GM10248 (cell line): ENCODE data around the gene TTC23.

Source experiments
- CTCF ChIA-PET: fragments of 300-600 bp; sonication (Branson Sonifier 250); formaldehyde crosslinking; extraction: SDS; loops from one replicate; lab custom pipeline; 2021; ENCODE audit warnings: antibody characterized with exemption; lab: Yijun Ruan, JAX
- POLR2A ChIA-PET: fragments of 350-650 bp; sonication (Branson Sonifier 250); formaldehyde crosslinking; extraction: SDS; loops from one replicate; lab custom pipeline; 2020; ENCODE audit warnings: antibody characterized with exemption; lab: Yijun Ruan, JAX
- DNase-seq: peaks from one replicate; pipeline ENCODE4 v3.0.0; 2012; ENCODE audit errors: extremely low spot score
- TF ChIP-seq, protein P1 (sequence below): IDR thresholded peaks from 2 replicates; pipeline ENCODE4 v1.5.1; 2012; ENCODE audit warnings: mild to moderate bottlenecking, low read depth; ENCODE audit errors: extremely low read depth, missing control alignments, control extremely low read depth

The TTC23 gene

DNA sequence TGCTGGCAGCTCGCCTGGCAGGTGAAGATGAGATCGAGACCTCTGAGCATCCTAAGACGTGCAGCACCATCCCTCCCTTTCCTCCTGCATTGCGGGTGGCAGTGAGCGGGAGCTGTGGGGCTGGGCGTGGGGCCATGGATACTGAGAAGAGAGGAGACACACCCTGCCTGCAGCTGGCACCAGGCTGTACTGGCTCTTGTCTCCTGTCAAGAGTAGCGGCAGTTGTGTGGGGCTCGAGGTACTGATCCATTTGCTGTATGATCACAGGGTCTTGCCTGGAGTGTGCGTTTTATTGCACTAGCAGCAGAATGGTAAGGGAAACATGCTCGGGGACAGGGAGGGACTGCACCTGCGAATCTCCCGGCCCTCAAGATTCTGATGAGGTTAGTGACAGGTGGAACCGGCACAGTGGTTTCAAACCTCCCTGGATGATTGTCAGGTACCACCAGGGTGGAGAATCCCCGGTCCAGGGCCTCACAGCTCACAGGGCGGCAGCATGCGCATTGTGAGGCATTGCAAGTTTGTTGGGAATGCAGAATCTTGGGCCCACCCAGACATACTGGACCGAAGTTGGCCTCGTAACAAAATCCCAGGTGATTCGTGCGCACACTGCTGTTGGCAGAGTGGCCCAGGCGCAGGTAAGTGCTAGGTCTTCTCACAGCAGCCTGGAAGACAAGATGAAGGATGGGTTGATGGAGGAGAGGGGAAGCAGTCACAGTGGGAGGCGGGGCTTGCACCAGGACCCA is 130.4 kb downstream of the TTC23 start:
- DNase-seq, result no peak
- ChIA-PET CTCF (interaction anchor here (1.4 kb wide), 1 partner anchor 14 kb away, joined by 3 read pairs; the partner anchor contains the start of gene SYNM), POLR2A (no interaction called here)

DNA sequence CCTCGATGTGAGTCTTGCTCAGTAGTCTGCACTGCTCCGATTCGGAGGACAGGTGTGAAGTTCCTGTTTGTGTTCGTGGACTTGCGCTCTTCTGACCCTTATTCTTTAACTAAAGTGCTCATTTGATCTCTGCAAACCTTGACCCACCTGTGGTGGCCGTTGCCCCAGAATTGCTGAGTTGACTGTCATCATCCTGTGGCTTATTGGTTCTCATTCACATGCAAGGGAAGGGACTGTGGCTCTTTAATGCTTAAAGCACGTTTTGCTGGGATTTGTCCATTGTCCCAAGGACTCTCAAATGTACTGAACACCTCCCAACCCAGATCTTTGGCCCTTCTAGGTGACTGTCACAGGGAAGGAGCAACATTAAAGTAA is 131.1 kb downstream of the TTC23 start:
- POLR2A ChIA-PET, result no interaction called here
- DNase-seq, result no peak
- TF ChIP-seq, protein P1, sequence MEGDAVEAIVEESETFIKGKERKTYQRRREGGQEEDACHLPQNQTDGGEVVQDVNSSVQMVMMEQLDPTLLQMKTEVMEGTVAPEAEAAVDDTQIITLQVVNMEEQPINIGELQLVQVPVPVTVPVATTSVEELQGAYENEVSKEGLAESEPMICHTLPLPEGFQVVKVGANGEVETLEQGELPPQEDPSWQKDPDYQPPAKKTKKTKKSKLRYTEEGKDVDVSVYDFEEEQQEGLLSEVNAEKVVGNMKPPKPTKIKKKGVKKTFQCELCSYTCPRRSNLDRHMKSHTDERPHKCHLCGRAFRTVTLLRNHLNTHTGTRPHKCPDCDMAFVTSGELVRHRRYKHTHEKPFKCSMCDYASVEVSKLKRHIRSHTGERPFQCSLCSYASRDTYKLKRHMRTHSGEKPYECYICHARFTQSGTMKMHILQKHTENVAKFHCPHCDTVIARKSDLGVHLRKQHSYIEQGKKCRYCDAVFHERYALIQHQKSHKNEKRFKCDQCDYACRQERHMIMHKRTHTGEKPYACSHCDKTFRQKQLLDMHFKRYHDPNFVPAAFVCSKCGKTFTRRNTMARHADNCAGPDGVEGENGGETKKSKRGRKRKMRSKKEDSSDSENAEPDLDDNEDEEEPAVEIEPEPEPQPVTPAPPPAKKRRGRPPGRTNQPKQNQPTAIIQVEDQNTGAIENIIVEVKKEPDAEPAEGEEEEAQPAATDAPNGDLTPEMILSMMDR, result no peak
- CTCF ChIA-PET, result interaction anchor here (2.0 kb wide), 1 partner anchor 17 kb away, joined by 11 read pairs; no protein-coding TSS in a partner anchor

More for the DNA sequence above, 130.4 kb downstream of the TTC23 start:
- TF ChIP-seq, protein P1, result no peak

DNA sequence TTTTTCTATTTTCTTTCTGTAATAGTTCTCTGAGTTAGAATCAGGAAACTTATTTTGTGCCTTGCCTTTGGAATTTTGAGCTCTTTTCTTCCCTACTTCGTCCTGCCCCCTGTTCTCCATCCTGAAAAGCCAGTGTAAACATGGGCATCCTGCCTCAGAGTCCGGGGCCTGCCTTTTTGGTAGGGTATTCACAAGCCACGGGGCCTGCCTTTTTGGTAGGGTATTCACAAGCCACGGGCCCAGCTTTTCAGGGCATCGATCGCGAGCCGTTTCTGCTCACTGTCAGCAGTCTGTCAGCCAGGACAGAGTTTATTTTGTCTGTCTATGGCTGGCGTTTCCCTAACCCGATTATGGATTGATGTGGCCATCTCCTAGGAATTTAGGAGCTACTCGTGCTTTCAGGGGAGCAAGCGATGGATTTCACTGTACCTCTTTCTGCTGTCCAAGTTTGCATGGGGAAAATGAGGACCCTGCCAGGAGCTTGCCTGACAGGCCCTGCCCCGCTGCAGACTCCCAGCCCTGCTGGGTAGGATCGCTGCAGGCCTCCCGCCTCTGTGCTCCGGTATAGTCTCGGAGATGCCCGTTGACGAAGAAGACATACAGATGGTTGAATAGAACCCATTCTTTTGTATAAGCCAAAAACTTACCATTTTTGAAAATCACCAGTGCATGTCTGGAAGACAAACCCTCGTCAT is 131.7 kb downstream of the TTC23 start:
- no peak for DNase-seq
- ChIA-PET POLR2A (no interaction called here), CTCF (interaction anchor here (2.0 kb wide), 1 partner anchor 16 kb away, joined by 11 read pairs; no protein-coding TSS in a partner anchor)
- TF ChIP-seq, protein P1, result no peak

DNA sequence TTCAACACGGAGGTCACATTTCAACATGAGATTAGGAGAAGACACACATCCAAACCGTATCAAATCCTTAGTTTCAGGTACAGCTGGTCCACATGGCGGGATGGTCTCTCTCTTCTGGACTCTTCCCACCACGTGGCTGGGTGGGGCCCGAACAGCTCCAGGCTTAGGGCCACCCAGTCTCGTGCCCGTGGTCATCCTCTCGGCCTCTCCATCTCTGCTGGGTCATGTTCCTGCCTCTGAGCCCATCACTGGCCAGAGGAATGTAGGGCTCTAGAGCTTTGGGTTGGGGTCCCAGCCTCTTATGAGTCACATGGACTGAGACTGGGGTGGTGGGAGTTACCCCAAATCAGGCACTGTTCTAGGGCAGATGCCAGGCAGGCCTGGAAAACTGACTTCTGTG is 132.3 kb downstream of the TTC23 start:
- CTCF ChIA-PET, result interaction anchor here (2.0 kb wide), 1 partner anchor 15 kb away, joined by 11 read pairs; no protein-coding TSS in a partner anchor
- DNase-seq, result no peak
- POLR2A ChIA-PET, result no interaction called here
- TF ChIP-seq, protein P1, result no peak

DNA sequence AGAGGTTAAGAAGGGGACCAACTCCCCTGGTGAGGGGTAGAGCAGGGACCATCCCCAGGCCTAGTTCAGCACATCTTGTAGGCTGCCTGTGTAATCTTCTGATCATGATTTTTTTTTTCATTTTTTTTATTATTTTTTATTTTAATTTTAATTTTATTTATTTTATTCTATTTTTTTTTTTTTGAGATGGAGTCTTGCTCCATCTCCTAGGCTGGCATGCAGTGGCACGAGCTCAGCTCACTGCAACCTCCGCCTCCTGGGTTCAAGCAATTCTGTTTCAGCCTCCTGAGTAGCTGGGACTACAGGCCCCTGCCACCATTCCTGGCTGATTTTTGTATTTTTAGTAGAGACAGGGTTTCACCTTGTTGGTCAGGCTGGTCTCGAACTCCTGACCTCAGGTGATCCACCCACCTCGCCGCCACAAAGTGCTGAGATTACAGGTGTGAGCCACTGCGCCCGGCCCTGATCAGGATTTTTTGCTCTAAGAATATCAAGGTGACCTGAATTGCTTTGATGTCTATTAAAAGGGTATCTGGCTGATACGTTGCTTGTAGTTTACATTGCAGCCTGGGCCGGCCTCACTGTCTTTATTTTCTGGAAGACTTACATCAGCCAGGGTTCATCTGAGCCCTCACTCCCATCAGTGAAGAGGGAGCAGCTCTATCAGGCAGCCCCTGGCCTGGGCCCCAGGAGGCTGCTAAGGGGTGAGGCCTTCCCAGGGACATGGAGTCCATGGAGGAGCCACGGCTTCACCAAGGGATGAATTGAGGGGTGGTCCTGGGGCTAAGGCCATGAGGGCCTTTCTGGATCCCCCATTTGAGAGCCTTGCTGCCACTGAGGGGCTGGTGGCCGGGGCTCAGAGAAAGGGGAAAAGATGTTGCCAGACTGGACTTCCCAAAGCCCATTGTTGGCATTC is 133.8 kb downstream of the TTC23 start:
- DNase-seq, result no peak
- ChIA-PET POLR2A (no interaction called here), CTCF (no interaction called here)
- TF ChIP-seq, protein P1, result no peak
